ENCODE data around the gene PCNX2.

- TF ChIP-seq, protein P1, sequence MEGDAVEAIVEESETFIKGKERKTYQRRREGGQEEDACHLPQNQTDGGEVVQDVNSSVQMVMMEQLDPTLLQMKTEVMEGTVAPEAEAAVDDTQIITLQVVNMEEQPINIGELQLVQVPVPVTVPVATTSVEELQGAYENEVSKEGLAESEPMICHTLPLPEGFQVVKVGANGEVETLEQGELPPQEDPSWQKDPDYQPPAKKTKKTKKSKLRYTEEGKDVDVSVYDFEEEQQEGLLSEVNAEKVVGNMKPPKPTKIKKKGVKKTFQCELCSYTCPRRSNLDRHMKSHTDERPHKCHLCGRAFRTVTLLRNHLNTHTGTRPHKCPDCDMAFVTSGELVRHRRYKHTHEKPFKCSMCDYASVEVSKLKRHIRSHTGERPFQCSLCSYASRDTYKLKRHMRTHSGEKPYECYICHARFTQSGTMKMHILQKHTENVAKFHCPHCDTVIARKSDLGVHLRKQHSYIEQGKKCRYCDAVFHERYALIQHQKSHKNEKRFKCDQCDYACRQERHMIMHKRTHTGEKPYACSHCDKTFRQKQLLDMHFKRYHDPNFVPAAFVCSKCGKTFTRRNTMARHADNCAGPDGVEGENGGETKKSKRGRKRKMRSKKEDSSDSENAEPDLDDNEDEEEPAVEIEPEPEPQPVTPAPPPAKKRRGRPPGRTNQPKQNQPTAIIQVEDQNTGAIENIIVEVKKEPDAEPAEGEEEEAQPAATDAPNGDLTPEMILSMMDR (IDR thresholded peaks at IDR 0.05), result no peak
- TF ChIP-seq EZH2 (IDR thresholded peaks at IDR 0.05; ENCODE audit: borderline replicate concordance, insufficient read depth, low read depth, low read length, poor library complexity, severe bottlenecking), result no peak
These were observed 28.2 kb upstream of the PCNX2 start for GRCh38 chr1:233323718-233324117.

Measured in B cell (primary cell).